H9 (cell line): ENCODE measurements around the gene NT5DC3. TPM values are rescaled to one million over a fixed set of nuclear protein-coding genes. Genes with fewer than 3 reads are reported as not detected.

Experiments used
- DNase-seq: peaks from one replicate; pipeline ENCODE4 v3.0.0-alpha.2; 2017
- H2AFZ ChIP-seq: one replicate; pipeline ENCODE4 v1.6.1; 2013; ENCODE audit warnings: mild to moderate bottlenecking, low read length, control low read depth, moderate library complexity
- H2AK5ac ChIP-seq: 2 replicates; pipeline ENCODE4 v1.6.1; 2013; ENCODE audit warnings: low read length, control low read depth, mixed read lengths; ENCODE audit not compliant: insufficient read length
- H2BK120ac ChIP-seq: one replicate; pipeline ENCODE4 v1.6.1; 2013; ENCODE audit warnings: low read depth, mild to moderate bottlenecking, low read length, control low read depth, inconsistent platforms; ENCODE audit not compliant: poor library complexity, severe bottlenecking
- H2BK12ac ChIP-seq: 2 replicates; pipeline ENCODE4 v1.6.1; 2013; ENCODE audit warnings: low read length, control low read depth, mixed read lengths, low read depth; ENCODE audit not compliant: insufficient read length
- H2BK15ac ChIP-seq: 2 replicates; pipeline ENCODE4 v1.6.1; 2013; ENCODE audit warnings: low read depth, low read length, control low read depth
- H2BK20ac ChIP-seq: one replicate; pipeline ENCODE4 v1.6.1; 2013; ENCODE audit warnings: low read depth, mild to moderate bottlenecking, low read length, control low read depth, inconsistent platforms; ENCODE audit not compliant: poor library complexity, severe bottlenecking
- H2BK5ac ChIP-seq: 2 replicates; pipeline ENCODE4 v1.6.1; 2013; ENCODE audit warnings: low read length, control low read depth, mixed read lengths; ENCODE audit not compliant: insufficient read length
- H3K14ac ChIP-seq: 2 replicates; pipeline ENCODE4 v1.6.1; 2013; ENCODE audit warnings: low read length, control low read depth; ENCODE audit not compliant: insufficient read depth
- H3K18ac ChIP-seq: 2 replicates; pipeline ENCODE4 v1.6.1; 2013; ENCODE audit warnings: low read depth, mild to moderate bottlenecking, mixed read lengths, low read length, control low read depth; ENCODE audit not compliant: insufficient read length
- H3K23ac ChIP-seq: 2 replicates; pipeline ENCODE4 v1.6.1; 2013; ENCODE audit warnings: low read length, control low read depth, mixed read lengths, low read depth; ENCODE audit not compliant: insufficient read length
- H3K23me2 ChIP-seq: 2 replicates; pipeline ENCODE4 v1.6.1; 2013; ENCODE audit warnings: low read depth, mild to moderate bottlenecking, mixed read lengths, low read length, control low read depth; ENCODE audit not compliant: insufficient read length, poor library complexity, severe bottlenecking
- H3K27ac ChIP-seq: 2 replicates; pipeline ENCODE4 v1.5.1; 2013; ENCODE audit warnings: low read length, control low read depth, mixed read lengths, low read depth; ENCODE audit not compliant: insufficient read length
- H3K27me3 ChIP-seq: 2 replicates; pipeline ENCODE4 v1.6.1; 2013; ENCODE audit warnings: low read length, control low read depth, inconsistent platforms; ENCODE audit not compliant: insufficient read depth
- H3K4ac ChIP-seq: 2 replicates; pipeline ENCODE4 v1.6.1; 2013; ENCODE audit warnings: low read depth, mild to moderate bottlenecking, control low read depth, inconsistent platforms, low read length, moderate library complexity
- H3K4me1 ChIP-seq: 2 replicates; pipeline ENCODE4 v1.6.1; 2013; ENCODE audit warnings: low read length, control low read depth, inconsistent platforms; ENCODE audit not compliant: insufficient read depth
- H3K4me2 ChIP-seq: 2 replicates; pipeline ENCODE4 v1.6.1; 2013; ENCODE audit warnings: low read length, control low read depth, mixed read lengths; ENCODE audit not compliant: insufficient read length, insufficient read depth
- H3K56ac ChIP-seq: 2 replicates; pipeline ENCODE4 v1.6.1; 2013; ENCODE audit warnings: low read depth, mild to moderate bottlenecking, mixed read lengths, low read length, control low read depth; ENCODE audit not compliant: insufficient read length
- H3K79me1 ChIP-seq: 2 replicates; pipeline ENCODE4 v1.6.1; 2013; ENCODE audit warnings: low read depth, mild to moderate bottlenecking, moderate library complexity, low read length, control low read depth, inconsistent platforms; ENCODE audit not compliant: insufficient read depth, poor library complexity, severe bottlenecking
- H3K79me2 ChIP-seq: 2 replicates; pipeline ENCODE4 v1.6.1; 2013; ENCODE audit warnings: low read length, control low read depth, inconsistent platforms; ENCODE audit not compliant: insufficient read depth
- H3K9ac ChIP-seq: 2 replicates; pipeline ENCODE4 v1.6.1; 2013; ENCODE audit warnings: low read length, control low read depth, mixed read lengths; ENCODE audit not compliant: insufficient read length; ENCODE audit errors: extremely low read depth
- H3K9me3 ChIP-seq: one replicate; pipeline ENCODE4 v1.6.1; 2013; ENCODE audit warnings: low read depth, low read length, inconsistent platforms; ENCODE audit not compliant: control insufficient read depth
- H3T11ph ChIP-seq: one replicate; pipeline ENCODE4 v1.6.1; 2013; ENCODE audit warnings: mild to moderate bottlenecking, low read length, control low read depth, inconsistent platforms
- H4K20me1 ChIP-seq: one replicate; pipeline ENCODE4 v1.6.1; 2013; ENCODE audit not compliant: control insufficient read depth, insufficient read length, insufficient read depth
- H4K5ac ChIP-seq: 2 replicates; pipeline ENCODE4 v1.6.1; 2013; ENCODE audit warnings: low read depth, mild to moderate bottlenecking, mixed read lengths, low read length, control low read depth; ENCODE audit not compliant: insufficient read length
- H4K8ac ChIP-seq: replicated peaks from 2 replicates; pipeline ENCODE4 v1.6.1; 2013; ENCODE audit warnings: low read length, control low read depth, mixed read lengths, low read depth; ENCODE audit not compliant: insufficient read length
- H4K91ac ChIP-seq: 2 replicates; pipeline ENCODE4 v1.6.1; 2013; ENCODE audit warnings: low read depth, mild to moderate bottlenecking, moderate library complexity, mixed read lengths, low read length, control low read depth; ENCODE audit not compliant: insufficient read length
- H3K27ac Mint-ChIP-seq, 3 experiments: 2 replicates in 2 of 3; 3 replicates in 1 of 3; pipeline ENCODE4 v1.8.0; 2020 to 2021; ENCODE audit warnings: mixed read lengths in 3 of 3, mild to moderate bottlenecking in 1 of 3, moderate library complexity in 1 of 3
- H3K27me3 Mint-ChIP-seq: 2 replicates; pipeline ENCODE4 v1.8.0; 2021; ENCODE audit warnings: low read depth, mild to moderate bottlenecking, moderate library complexity, mixed read lengths
- H3K36me3 Mint-ChIP-seq, 3 experiments: 2 replicates in 2 of 3; 3 replicates in 1 of 3; pipeline ENCODE4 v1.8.0; 2020 to 2021; ENCODE audit warnings: low read depth in 3 of 3, mixed read lengths in 3 of 3; ENCODE audit not compliant: insufficient read depth in 1 of 3
- H3K4me1 Mint-ChIP-seq, 2 experiments: 2 replicates each; pipeline ENCODE4 v1.8.0; 2020; ENCODE audit warnings: mixed read lengths in 2 of 2
- H3K4me3 Mint-ChIP-seq, 2 experiments: 2 replicates in 1 of 2; 3 replicates in 1 of 2; pipeline ENCODE4 v1.8.0; 2020 to 2021; ENCODE audit warnings: mild to moderate bottlenecking in 2 of 2, mixed read lengths in 2 of 2, moderate library complexity in 1 of 2
- H3K9me3 Mint-ChIP-seq, 2 experiments: 2 replicates in 1 of 2; 3 replicates in 1 of 2; pipeline ENCODE4 v1.8.0; 2020; ENCODE audit warnings: mild to moderate bottlenecking in 2 of 2, mixed read lengths in 2 of 2, moderate library complexity in 1 of 2
- CTCF ChIP-seq: fragments of 200-600 bp; sonication (generic); conservative IDR thresholded peaks from 3 replicates; pipeline ENCODE4 v1.8.0; 2021; ENCODE audit warnings: antibody characterized with exemption, mild to moderate bottlenecking
- WGBS: extraction: QIAGEN DNeasy Blood & Tissue Kit; methylation state at CpG from one replicate; pipeline ENCODE4 v1.1.7; 2013; ENCODE audit warnings: missing lambda C conversion rate, low lambda C conversion rate, mixed read lengths; ENCODE audit not compliant: insufficient read length; ENCODE audit errors: extremely low coverage; 5-methylcytosine and 5-hydroxymethylcytosine counted together
- total RNA-seq: library from RNA; stranded (reverse); gene quantifications from 2 replicates; pipeline ENCODE4 v1.2.1, GENCODE V29; 2021

NT5DC3 gene
- total RNA-seq, 1 experiment from 2014 or later = 13.6 TPM

- no peak overlapping the region for H3K56ac ChIP-seq
- TF ChIP-seq CTCF = no peak
- no peak overlapping the region for H2BK15ac ChIP-seq
- no peak overlapping the region; a peak in 1 of 7 replicates for H3K27ac Mint-ChIP-seq
- no peak for DNase-seq
- H3K4me3 Mint-ChIP-seq = no peak overlapping the region
- no peak overlapping the region for H4K8ac ChIP-seq
- no peak overlapping the region for H3K14ac ChIP-seq
- H3K27me3 Mint-ChIP-seq = no peaks in the 10 kb centered on the region; the same call in none of the 2 replicates
- H2BK20ac ChIP-seq = no peak overlapping the region
- H3K4me1 Mint-ChIP-seq = no peaks in the 10 kb centered on the region
- H3K4me2 ChIP-seq = no peak overlapping the region
- H4K5ac ChIP-seq = no peak overlapping the region
- H3K23me2 ChIP-seq = no peaks in the 10 kb centered on the region
- H3K9me3 Mint-ChIP-seq = no peaks in the 10 kb centered on the region
- no peaks in the 10 kb centered on the region for H3K36me3 Mint-ChIP-seq
- no peaks in the 10 kb centered on the region for H4K20me1 ChIP-seq
- no peak overlapping the region for H2BK5ac ChIP-seq
- no peak overlapping the region for H3K4ac ChIP-seq
- no peaks in the 10 kb centered on the region for H3K79me2 ChIP-seq
- H2BK12ac ChIP-seq = no peak overlapping the region
- no peak overlapping the region for H4K91ac ChIP-seq
- H3K9ac ChIP-seq = no peak overlapping the region
- H3K27ac ChIP-seq = no peak overlapping the region
- H3T11ph ChIP-seq = no peak overlapping the region
- no peaks in the 10 kb centered on the region for H3K79me1 ChIP-seq
- no peak overlapping the region for H3K23ac ChIP-seq
- H2AFZ ChIP-seq = no peak overlapping the region
- no peaks in the 10 kb centered on the region for H3K27me3 ChIP-seq
- no peak overlapping the region for H3K18ac ChIP-seq
- WGBS = no CpG with 5 or more reads among the region's 8 CpGs
- H2AK5ac ChIP-seq = no peak overlapping the region
- no peaks in the 10 kb centered on the region for H3K4me1 ChIP-seq
- no peak overlapping the region for H2BK120ac ChIP-seq
- no peaks in the 10 kb centered on the region for H3K9me3 ChIP-seq
Observed at GRCh38 chr12:103858335-103858734, 17.3 kb upstream of the NT5DC3 start.
